ENCODE data around the gene LCA5.

DNA sequence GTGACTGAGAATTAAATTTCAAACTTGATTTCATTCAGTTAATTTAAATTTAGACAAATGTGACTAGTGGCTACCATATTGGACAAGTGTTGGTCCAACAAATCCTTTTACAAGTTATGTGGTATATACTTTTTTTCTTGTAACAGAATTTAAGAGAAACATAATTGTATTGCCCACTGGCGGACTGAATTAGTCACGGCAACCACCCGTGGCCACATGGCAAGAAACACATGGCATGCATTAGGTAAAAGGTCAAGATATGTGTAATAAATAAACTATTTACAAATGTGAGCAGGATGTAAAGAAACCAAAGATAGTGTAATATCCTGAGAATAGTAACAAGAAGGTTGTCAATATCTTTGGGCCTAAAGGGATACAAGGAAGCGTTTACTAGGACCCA is 91.2 kb downstream of the LCA5 start:
- TF ChIP-seq, protein P1, sequence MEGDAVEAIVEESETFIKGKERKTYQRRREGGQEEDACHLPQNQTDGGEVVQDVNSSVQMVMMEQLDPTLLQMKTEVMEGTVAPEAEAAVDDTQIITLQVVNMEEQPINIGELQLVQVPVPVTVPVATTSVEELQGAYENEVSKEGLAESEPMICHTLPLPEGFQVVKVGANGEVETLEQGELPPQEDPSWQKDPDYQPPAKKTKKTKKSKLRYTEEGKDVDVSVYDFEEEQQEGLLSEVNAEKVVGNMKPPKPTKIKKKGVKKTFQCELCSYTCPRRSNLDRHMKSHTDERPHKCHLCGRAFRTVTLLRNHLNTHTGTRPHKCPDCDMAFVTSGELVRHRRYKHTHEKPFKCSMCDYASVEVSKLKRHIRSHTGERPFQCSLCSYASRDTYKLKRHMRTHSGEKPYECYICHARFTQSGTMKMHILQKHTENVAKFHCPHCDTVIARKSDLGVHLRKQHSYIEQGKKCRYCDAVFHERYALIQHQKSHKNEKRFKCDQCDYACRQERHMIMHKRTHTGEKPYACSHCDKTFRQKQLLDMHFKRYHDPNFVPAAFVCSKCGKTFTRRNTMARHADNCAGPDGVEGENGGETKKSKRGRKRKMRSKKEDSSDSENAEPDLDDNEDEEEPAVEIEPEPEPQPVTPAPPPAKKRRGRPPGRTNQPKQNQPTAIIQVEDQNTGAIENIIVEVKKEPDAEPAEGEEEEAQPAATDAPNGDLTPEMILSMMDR (IDR thresholded peaks at IDR 0.05): no peak
- no peak for TF ChIP-seq POLR2A (IDR thresholded peaks at IDR 0.05)

Measured in testis (tissue), 2 donors.